Activated T-cell treated with anti-CD3 and anti-CD28 coated beads, Interleukin-2, amount 50 U/mL, for 24 hours (primary cell): ENCODE results near the gene TNS1.

Experiments used
- DNase-seq: peaks from one replicate; pipeline ENCODE4 v3.0.0-alpha.2; 2020
- H3K27ac Mint-ChIP-seq: 2 replicates; pipeline ENCODE4 v1.8.0; 2020; ENCODE audit warnings: mild to moderate bottlenecking, mixed read lengths
- H3K27me3 Mint-ChIP-seq: 2 replicates; pipeline ENCODE4 v1.8.0; 2020; ENCODE audit warnings: mixed read lengths
- H3K36me3 Mint-ChIP-seq: 2 replicates; pipeline ENCODE4 v1.8.0; 2020; ENCODE audit warnings: low read depth, mixed read lengths
- H3K4me1 Mint-ChIP-seq: 2 replicates; pipeline ENCODE4 v1.8.0; 2020; ENCODE audit warnings: low read depth, mixed read lengths
- H3K4me3 Mint-ChIP-seq: 2 replicates; pipeline ENCODE4 v1.8.0; 2020; ENCODE audit warnings: mild to moderate bottlenecking, moderate library complexity, mixed read lengths
- H3K9me3 Mint-ChIP-seq: 2 replicates; pipeline ENCODE4 v1.8.0; 2020; ENCODE audit warnings: mixed read lengths

Gene TNS1

DNA sequence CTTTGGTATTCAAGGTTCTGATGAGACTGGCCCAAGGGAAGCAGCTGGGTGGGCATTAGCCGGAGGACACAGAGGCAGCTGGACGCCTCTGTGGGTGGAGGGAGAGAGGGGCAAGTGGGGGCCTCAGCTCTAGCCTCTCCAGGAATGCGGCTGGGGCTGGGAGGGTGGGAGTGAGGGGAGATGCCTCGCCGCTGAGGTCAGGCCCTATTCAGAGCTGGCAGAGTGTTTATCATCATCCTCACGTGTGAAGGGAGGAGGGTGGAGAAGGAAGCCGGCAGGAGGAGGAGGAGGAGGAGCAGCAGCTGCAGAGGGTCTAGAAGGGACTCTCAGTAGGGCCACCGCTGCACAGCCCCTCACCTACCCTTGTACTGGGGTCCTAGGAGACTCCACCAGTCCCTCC is 43.1 kb downstream of the TNS1 start:
- H3K27ac Mint-ChIP-seq, result no peak overlapping the region
- H3K9me3 Mint-ChIP-seq, result no peaks in the 10 kb centered on the region
- H3K36me3 Mint-ChIP-seq, result no peaks in the 10 kb centered on the region
- H3K4me1 Mint-ChIP-seq, result no peaks in the 10 kb centered on the region
- H3K4me3 Mint-ChIP-seq, result no peak overlapping the region
- no peak for DNase-seq
- H3K27me3 Mint-ChIP-seq, result peaks cover 5% of the 10 kb centered on the region

DNA sequence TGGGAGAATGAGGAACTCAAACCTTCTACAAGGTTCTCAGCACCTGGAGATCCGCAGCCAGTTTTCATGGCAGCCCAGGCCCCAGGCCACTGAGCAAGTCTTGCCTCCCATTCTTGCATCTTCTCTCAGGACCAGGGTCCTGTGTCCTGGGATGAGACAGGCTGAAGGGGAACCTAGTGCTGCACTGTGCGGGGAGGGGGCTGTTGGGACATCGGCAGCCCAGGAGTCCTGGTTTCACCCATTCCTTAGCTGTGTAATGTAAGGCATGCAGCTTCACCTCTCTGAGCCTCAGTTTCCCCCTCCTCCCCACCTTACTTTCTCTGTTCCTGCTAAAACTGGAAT is 43.9 kb downstream of the TNS1 start:
- Mint-ChIP-seq H3K27ac (no peak overlapping the region), H3K27me3 (peaks cover 9% of the 10 kb centered on the region)
- no peak for DNase-seq

DNA sequence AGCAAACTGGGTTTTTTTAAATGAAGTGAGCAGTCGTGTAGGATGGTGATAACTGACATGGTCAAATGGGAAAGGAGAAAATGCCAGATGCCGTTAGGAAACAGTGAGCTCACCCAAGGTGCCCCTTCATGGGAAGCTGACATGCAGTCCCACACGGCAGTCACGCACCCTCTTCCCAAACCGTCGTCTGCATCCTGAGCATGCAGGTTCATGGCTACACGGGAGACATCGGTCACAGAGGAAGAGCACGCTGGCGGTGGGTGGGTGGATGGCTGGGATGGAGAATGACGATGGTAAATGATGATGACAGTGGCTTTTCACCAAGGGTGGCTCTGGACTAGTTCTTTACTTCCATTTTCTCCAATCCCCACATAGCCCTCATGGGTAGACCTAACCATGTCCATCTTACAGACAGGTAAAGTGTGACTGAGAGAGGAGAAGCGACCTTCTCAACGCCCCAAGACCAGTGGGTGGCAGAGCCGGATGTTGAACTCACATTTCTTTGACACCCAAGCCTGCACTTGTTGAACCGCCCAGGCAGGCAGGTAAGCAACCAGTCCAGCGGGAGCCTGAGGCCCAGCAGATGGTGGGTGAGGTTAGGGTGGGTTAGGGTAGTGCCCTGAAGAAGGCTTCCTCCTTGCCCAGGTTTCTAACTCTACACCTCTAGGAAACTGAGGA is 44.5 kb downstream of the TNS1 start:
- Mint-ChIP-seq H3K27me3 (peaks cover 9% of the 10 kb centered on the region), H3K4me1 (no peaks in the 10 kb centered on the region)

More for the DNA sequence above, 43.9 kb downstream of the TNS1 start:
- Mint-ChIP-seq H3K4me3 (no peak overlapping the region), H3K36me3 (no peaks in the 10 kb centered on the region), H3K9me3 (no peaks in the 10 kb centered on the region), H3K4me1 (no peaks in the 10 kb centered on the region)

DNA sequence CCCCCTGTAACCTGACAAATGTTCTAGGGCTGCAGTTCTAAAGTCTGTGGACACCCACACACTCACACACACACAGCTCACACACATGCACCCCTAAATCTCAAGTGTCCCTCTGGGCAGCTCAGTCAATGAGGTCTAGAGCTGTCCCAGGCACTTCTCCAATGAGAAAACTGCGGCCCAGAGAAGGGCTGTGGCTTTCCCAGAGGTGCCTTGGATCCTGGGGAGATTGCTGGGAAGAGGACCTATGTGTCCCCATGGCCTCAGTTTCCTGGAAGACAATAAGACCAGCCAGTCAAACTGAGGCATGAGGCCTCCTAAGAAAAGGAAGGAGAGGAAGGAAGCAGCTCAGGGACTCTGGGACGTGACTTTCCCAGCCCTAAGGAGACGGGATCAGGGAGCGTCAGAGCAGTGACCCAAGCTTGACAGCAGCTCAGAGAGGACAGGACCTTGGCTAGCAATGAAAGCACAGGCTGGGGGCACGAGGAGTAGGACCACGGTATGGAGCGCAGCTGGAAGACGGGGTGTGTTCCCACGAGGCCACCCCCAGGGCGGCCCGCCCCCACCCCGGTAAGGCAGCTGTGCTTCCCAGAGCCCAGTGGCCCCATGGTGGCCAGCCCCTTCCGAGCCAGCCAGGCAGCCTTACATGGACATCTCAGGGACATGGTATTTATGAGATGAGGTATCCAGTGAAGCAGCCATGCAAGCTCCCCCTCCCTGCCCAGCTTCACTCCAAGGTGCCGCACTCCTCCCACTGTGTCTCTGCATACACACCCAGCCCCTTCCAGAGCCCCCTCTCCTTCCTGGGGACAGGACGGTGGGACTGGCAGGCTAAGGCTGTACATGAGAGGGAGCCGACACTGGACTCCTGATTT is 46.0 kb downstream of the TNS1 start:
- H3K27ac Mint-ChIP-seq, result no peak overlapping the region
- H3K4me1 Mint-ChIP-seq, result no peaks in the 10 kb centered on the region
- peaks cover 9% of the 10 kb centered on the region for H3K27me3 Mint-ChIP-seq
- no peak for DNase-seq
- H3K9me3 Mint-ChIP-seq, result no peaks in the 10 kb centered on the region
- no peak overlapping the region for H3K4me3 Mint-ChIP-seq
- H3K36me3 Mint-ChIP-seq, result no peaks in the 10 kb centered on the region

More for the DNA sequence above, 44.5 kb downstream of the TNS1 start:
- no peak overlapping the region for H3K4me3 Mint-ChIP-seq
- no peaks in the 10 kb centered on the region for H3K9me3 Mint-ChIP-seq
- no peak overlapping the region for H3K27ac Mint-ChIP-seq
- DNase-seq, result no peak
- no peaks in the 10 kb centered on the region for H3K36me3 Mint-ChIP-seq

DNA sequence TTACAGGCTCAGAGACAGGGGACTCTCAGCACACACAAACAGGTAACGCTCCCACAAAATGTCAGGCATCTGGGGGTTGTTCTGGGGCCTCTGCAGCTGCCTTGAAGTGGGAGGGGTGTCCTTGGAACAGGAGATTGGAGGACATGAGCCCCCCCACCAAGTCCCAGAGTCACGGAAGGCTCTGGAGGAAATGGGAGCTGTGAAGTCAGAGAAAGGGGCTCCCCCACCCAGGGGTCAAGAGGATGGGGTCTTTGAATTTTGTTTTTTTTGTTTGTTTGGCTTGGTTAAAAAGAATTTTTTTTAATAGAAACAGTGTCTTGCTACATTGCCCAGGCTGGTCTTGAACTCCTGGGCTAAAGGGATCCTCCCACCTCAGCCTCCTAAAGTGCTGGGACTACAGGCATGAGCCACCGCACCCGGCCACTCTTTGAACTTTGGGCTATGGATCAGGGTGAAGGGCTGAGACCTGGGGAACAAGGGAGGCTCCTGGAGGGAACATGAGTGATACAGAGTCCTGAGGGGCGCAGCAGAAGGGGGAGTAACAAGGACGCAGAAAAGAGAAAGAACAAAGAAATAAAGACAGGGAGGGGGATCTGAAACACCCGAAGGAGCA is 46.8 kb downstream of the TNS1 start:
- Mint-ChIP-seq H3K27me3 (peaks cover 9% of the 10 kb centered on the region), H3K36me3 (no peaks in the 10 kb centered on the region), H3K9me3 (no peaks in the 10 kb centered on the region), H3K4me3 (no peak overlapping the region), H3K4me1 (no peaks in the 10 kb centered on the region), H3K27ac (no peak overlapping the region)
- no peak for DNase-seq

DNA sequence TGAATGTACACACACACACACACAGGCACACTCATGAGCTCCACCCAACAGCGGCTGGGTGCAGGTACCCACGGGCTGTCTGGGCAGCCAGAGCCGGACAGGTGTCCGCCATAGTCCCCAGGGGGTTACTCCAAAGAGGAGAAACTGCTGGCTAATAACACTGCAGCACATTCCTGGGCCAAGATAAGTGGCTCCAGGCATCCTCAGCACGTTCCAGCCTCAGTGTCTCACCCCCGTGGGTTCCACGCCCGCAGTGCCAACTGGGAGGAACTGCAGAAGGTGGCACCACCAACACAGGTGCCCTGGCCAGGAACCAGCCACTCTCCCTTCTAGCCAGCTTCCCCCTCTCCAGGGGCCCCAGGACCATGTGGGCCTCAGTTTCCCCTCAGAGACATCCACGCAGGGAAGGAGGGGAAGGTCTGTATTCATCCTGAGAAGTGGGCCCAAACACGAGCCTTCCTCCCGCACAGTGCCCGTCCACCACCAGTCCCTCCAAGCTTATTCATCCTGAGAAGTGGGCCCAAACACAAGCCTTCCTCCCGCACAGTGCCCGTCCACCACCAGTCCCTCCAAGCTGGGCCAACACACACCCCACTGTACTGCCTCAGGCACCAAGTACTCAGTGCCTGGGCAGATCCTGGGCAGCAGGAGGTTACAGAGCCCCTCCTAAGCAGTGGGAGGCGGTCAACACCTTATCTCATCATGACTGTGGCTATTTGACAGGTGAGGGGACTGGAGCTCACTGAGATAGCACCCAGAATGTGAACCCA is 47.6 kb downstream of the TNS1 start:
- H3K27ac Mint-ChIP-seq, result no peak overlapping the region
- H3K4me3 Mint-ChIP-seq, result no peak overlapping the region
- H3K9me3 Mint-ChIP-seq, result no peaks in the 10 kb centered on the region
- no peaks in the 10 kb centered on the region for H3K4me1 Mint-ChIP-seq
- DNase-seq, result no peak
- peaks cover 9% of the 10 kb centered on the region for H3K27me3 Mint-ChIP-seq
- no peaks in the 10 kb centered on the region for H3K36me3 Mint-ChIP-seq

DNA sequence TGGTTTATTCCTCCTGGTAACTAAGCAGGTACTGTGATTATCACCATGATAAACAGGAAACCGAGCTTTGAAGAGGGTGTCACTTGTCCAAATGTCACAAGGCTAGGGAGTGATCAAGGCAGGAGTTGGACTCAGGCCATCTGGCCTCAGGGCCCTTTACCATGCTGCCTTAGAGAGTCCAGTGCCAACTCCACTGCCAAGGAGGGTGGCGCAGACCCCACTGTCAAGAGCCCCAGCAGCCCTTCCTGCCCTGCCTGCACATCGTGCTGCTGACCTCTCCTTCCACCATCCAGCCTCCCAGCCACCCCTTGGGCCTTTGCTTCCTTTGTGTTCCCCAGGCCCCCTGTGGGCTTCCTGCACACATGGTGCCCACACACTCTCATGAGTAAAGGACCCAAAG is 48.3 kb downstream of the TNS1 start:
- Mint-ChIP-seq H3K27ac (no peak overlapping the region), H3K36me3 (no peaks in the 10 kb centered on the region), H3K27me3 (peaks cover 9% of the 10 kb centered on the region), H3K4me1 (no peaks in the 10 kb centered on the region), H3K4me3 (no peak overlapping the region), H3K9me3 (no peaks in the 10 kb centered on the region)
- no peak for DNase-seq

DNA sequence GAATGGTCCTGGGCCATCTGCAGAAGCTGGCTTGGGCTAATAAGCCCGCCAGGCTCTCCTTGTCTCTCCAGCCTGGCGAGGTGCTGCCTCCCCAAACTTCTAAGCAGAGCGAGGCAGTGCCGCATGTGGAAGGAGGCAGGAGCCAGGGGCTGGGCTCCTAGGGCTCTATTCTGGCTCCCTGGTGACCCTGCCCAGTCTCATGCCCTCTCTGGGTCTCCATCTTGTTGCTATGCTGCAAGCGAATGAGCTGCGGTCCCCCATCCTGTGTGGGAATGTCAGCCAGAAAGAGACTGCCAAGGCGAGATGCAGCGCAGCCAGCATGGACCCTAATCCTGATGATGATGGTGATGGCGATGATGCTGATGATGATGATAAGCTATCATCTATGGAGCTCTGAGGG is 48.7 kb downstream of the TNS1 start:
- no peak overlapping the region for H3K4me3 Mint-ChIP-seq
- H3K27ac Mint-ChIP-seq, result no peak overlapping the region
- no peaks in the 10 kb centered on the region for H3K4me1 Mint-ChIP-seq
- H3K36me3 Mint-ChIP-seq, result no peaks in the 10 kb centered on the region
- no peak for DNase-seq
- peaks cover 9% of the 10 kb centered on the region for H3K27me3 Mint-ChIP-seq
- no peaks in the 10 kb centered on the region for H3K9me3 Mint-ChIP-seq

DNA sequence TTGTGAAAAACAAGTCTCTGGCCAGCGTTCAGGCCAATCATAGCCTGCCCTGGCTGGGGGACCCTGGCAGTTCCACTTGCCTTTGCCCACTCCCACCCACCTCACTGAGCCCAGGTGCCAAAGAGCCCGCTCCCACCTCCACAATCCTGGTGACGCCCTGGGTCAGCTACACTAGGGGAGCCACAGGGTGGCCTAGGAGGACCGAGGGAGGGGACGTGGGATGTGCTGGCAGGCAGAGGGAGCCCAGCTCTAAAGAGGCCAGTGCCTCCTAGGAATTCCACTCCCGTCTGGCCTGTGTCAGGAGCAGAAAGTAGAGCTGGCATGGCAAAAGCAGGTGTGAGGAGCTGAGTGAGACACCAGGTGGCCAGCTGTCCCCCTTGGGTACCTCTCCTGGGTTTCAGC is 49.3 kb downstream of the TNS1 start:
- Mint-ChIP-seq H3K27me3 (peaks cover 9% of the 10 kb centered on the region), H3K36me3 (no peaks in the 10 kb centered on the region), H3K9me3 (no peaks in the 10 kb centered on the region), H3K27ac (no peak overlapping the region), H3K4me3 (no peak overlapping the region), H3K4me1 (no peaks in the 10 kb centered on the region)
- no peak for DNase-seq

DNA sequence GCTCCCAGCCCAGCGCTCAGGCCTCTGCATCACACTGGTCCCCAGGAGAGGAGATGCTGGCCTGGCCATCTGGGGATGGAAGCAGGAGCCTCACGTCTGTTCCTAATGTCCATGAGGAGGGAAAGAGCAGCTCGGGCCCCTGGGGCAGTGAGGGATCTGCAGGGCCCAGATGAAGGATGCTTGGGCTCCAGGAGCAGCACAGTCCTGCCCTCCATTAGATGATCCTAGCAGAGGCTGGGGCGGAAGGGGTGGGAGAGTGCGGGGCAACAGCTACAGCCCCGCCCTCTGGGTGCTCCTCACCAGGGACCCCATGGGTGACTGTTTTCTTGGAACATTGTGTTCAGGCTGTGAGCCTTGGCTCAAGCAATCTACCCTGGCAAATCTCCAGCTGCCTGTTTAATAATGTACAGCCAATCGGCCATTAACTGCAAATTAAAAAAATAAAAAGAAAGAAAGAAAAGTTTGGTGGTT is 49.7 kb downstream of the TNS1 start:
- Mint-ChIP-seq H3K4me3 (no peak overlapping the region), H3K27me3 (peaks cover 9% of the 10 kb centered on the region), H3K9me3 (no peaks in the 10 kb centered on the region), H3K4me1 (no peaks in the 10 kb centered on the region), H3K36me3 (no peaks in the 10 kb centered on the region), H3K27ac (no peak overlapping the region)
- no peak for DNase-seq

DNA sequence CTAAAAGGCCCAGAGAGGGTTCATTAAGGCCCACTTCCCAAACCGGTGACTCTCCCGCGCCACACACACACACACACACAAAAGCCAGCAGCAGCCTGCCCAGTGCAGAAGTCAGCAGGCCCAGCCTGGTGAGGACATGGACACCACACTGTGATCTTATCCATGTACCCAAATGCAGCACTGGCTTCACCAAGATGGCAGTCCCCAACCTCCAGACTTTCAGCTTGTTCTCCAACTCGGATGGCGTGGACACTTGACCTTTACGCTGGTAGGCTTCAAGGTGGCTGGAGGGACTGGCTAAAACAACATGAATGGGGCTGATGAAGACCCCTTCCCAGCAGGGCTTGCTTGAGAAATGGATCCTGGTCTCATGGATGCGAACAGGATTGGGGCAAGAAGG is 50.4 kb downstream of the TNS1 start:
- Mint-ChIP-seq H3K36me3 (no peaks in the 10 kb centered on the region), H3K9me3 (no peaks in the 10 kb centered on the region), H3K27me3 (peaks cover 10% of the 10 kb centered on the region), H3K4me1 (no peaks in the 10 kb centered on the region), H3K27ac (no peak overlapping the region), H3K4me3 (no peak overlapping the region)
- DNase-seq, result no peak

DNA sequence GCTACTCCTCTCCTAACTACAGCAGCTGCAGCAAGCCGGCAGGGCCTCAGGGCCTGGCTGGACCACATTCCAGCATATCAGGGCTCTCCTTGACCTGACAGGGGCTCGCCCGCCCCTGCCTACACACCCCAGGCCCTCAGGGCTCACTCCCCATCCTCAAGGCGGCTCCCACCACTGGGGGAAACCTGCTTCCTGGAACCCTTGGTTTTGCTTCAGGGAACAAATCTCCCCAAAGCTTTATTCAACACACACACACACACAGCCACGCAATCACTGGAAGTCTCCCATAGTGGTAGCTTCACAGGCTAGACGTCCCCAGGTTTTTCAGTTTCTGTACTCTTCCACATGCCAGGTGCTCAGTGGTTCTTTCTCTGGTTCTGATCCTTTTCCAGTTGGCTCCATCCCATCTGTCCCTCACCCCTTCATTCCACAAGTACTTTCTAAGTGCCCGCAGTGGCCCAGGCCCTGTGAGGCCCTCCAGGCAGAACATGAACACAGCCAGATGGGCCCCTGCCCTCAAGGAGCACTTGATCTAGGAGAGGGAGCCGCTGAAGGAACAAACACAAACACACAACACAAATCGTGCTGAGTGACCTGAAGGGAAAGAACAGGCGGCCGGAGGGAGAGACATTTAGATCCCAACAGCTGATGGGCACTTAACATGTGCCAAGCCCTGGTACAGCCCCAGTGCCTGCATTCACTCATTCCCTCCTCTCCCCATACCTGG is 51.1 kb downstream of the TNS1 start:
- H3K9me3 Mint-ChIP-seq, result no peaks in the 10 kb centered on the region
- no peaks in the 10 kb centered on the region for H3K36me3 Mint-ChIP-seq
- H3K27me3 Mint-ChIP-seq, result peaks cover 12% of the 10 kb centered on the region
- H3K4me3 Mint-ChIP-seq, result no peak overlapping the region
- H3K4me1 Mint-ChIP-seq, result no peaks in the 10 kb centered on the region
- no peak for DNase-seq
- no peak overlapping the region for H3K27ac Mint-ChIP-seq

DNA sequence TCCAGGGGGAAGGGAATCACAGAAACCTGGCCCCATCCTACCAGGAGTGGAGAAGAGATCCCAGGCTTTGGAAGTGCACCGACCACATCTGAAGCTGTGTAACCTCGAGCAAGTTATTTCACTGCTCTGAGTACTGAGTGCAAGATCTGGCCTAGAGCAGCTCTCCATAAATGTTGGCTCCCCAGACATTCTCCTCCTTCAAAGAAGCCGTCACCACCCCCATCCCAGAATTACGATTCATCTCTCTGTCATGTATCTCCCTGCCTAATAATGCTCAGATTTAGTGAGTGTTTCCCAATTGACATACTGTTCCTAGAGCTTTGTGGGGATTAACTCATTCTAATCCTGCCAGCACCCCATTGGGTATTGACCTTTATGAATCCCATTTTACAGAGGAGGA is 51.7 kb downstream of the TNS1 start:
- DNase-seq, result no peak
- Mint-ChIP-seq H3K36me3 (no peaks in the 10 kb centered on the region), H3K4me1 (no peaks in the 10 kb centered on the region), H3K27ac (no peak overlapping the region), H3K4me3 (no peak overlapping the region), H3K9me3 (no peaks in the 10 kb centered on the region), H3K27me3 (peaks cover 9% of the 10 kb centered on the region)

DNA sequence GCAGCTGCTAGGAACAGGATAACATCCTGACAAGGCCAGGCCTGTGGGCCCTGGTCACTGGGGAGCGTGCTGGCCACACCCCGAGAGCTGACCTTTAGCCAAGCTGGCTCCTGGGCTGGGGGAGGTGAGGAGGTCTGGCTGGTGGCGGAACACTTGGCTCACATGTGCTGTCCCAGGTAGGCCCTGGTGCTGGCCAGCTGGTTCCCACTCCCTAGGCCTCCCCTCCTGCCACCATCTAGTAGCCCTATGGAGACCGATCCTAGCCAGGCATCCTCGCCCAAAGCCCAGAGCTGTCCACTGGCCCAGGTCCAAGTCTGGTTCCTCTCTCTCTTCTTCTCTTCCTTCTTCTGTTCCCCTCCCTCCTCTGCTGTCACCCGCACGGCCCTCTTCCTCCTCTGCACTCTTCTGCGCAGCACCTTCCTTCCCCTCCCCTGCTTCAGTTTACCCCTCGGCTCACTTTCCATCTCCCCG is 52.4 kb downstream of the TNS1 start:
- Mint-ChIP-seq H3K9me3 (no peaks in the 10 kb centered on the region), H3K4me3 (no peak overlapping the region), H3K36me3 (no peaks in the 10 kb centered on the region), H3K27me3 (peaks cover 9% of the 10 kb centered on the region), H3K27ac (no peak overlapping the region), H3K4me1 (no peaks in the 10 kb centered on the region)
- DNase-seq, result no peak
